HG02852 (cell line): Measurements from ENCODE around the gene F12.
"Not testable (repeated sequence)": the region's sequence is repeated elsewhere in the genome, so short reads cannot be mapped to it uniquely, and the experiment has no call there.

ENCODE experiments used
- ATAC-seq: cut with Tn5 transposase; IDR thresholded peaks from one replicate; pipeline ENCODE4 v1.9.1; 2021; ENCODE audit warnings: mild to moderate bottlenecking, moderate library complexity; ENCODE audit not compliant: unreplicated experiment

F12 gene

GRCh38 chr5:177389241-177390169, 19.9 kb downstream of the F12 start:
- peak; percentile 41 for ATAC-seq

GRCh38 chr5:177388521-177389052, 20.8 kb downstream of the F12 start:
- no peak for ATAC-seq

GRCh38 chr5:177387405-177387804, 22.0 kb downstream of the F12 start:
- ATAC-seq, result no peak

- no peak for ATAC-seq
Measured at GRCh38 chr5:177386542-177386941, 22.8 kb downstream of the F12 start.

- ATAC-seq, result no peak
Measured at GRCh38 chr5:177385720-177386119, 23.6 kb downstream of the F12 start.

GRCh38 chr5:177384134-177384533, 25.2 kb downstream of the F12 start, which contains the start of gene SLC34A1:
SLC34A1 (plus strand) TSS chr5:177384434; CDS start chr5:177385742, 1,308 bp downstream.
- no peak for ATAC-seq

- ATAC-seq, result no peak
Measured at GRCh38 chr5:177383181-177383580, 26.2 kb downstream of the F12 start.

GRCh38 chr5:177382423-177383029, 26.8 kb downstream of the F12 start:
- no peak for ATAC-seq

GRCh38 chr5:177380805-177381126, 28.6 kb downstream of the F12 start:
- ATAC-seq, result no peak

GRCh38 chr5:177378884-177379883, 30.2 kb downstream of the F12 start:
- ATAC-seq, result no peak

- ATAC-seq, result no peak
Measured at GRCh38 chr5:177377851-177378776, 31.2 kb downstream of the F12 start.

GRCh38 chr5:177376107-177376506, 33.3 kb downstream of the F12 start:
- ATAC-seq, result no peak

GRCh38 chr5:177375516-177375915, 33.8 kb downstream of the F12 start:
- ATAC-seq, result not testable (repeated sequence)

- no peak for ATAC-seq
Measured at GRCh38 chr5:177374211-177374610, 35.2 kb downstream of the F12 start.

GRCh38 chr5:177373806-177374205, 35.6 kb downstream of the F12 start:
- ATAC-seq, result no peak

- ATAC-seq, result no peak
Measured at GRCh38 chr5:177372910-177373309, 36.5 kb downstream of the F12 start.

GRCh38 chr5:177372034-177372896, 37.1 kb downstream of the F12 start:
- no peak for ATAC-seq

GRCh38 chr5:177371120-177372033, 38.0 kb downstream of the F12 start:
- ATAC-seq, result no peak
